A673 (cell line): ENCODE results near the gene OR2K2. TPM values are rescaled to one million over a fixed set of nuclear protein-coding genes. Genes with fewer than 3 reads are reported as not detected.
"Not testable (repeated sequence)": the region's sequence is repeated elsewhere in the genome, so short reads cannot be mapped to it uniquely, and the experiment has no call there.

Experiments
- BruUV-seq: library from RNA; stranded (reverse); fragments of 400-500 nt; replicated peaks from 2 replicates; lab custom pipeline; 2021; lab: Mats Ljungman, UMichigan
- CTCF ChIA-PET: fragments of 300-600 bp; sonication (Branson Sonifier 250); formaldehyde crosslinking; loops from one replicate; lab custom pipeline; 2022; ENCODE audit warnings: antibody characterized with exemption; lab: Charles Lee
- POLR2A ChIA-PET: fragments of 300-600 bp; sonication (Branson Sonifier 250); formaldehyde crosslinking; loops from one replicate; lab custom pipeline; 2022; ENCODE audit warnings: antibody characterized with exemption; ENCODE audit not compliant: low non-redundant PET; lab: Charles Lee
- DNase-seq: peaks from one replicate; pipeline ENCODE4 v3.0.0-alpha.2; 2015; ENCODE audit warnings: low spot score
- H3K27ac ChIP-seq: fragments of 200-600 bp; sonication (generic); 2 replicates; pipeline ENCODE4 v1.5.1; 2016; ENCODE audit warnings: mixed run types, low read depth, mild to moderate bottlenecking, mixed read lengths, antibody characterized with exemption, low read length; ENCODE audit not compliant: poor library complexity, severe bottlenecking
- H3K27me3 ChIP-seq: fragments of 200-600 bp; sonication (generic); replicated peaks from 2 replicates; pipeline ENCODE4 v1.6.1; 2017; ENCODE audit warnings: mixed run types, low read depth, mild to moderate bottlenecking, mixed read lengths, antibody characterized with exemption, low read length; ENCODE audit not compliant: insufficient read depth, poor library complexity
- H3K36me3 ChIP-seq: fragments of 200-600 bp; sonication (generic); 2 replicates; pipeline ENCODE4 v1.6.1; 2016; ENCODE audit warnings: mixed run types, mild to moderate bottlenecking, mixed read lengths, antibody characterized with exemption, low read length; ENCODE audit not compliant: insufficient read depth, poor library complexity, severe bottlenecking
- H3K4me1 ChIP-seq: fragments of 200-600 bp; sonication (generic); 2 replicates; pipeline ENCODE4 v1.6.1; 2017; ENCODE audit warnings: mixed run types, mild to moderate bottlenecking, mixed read lengths, antibody characterized with exemption, low read length; ENCODE audit not compliant: insufficient read depth, poor library complexity, severe bottlenecking
- H3K4me3 ChIP-seq: fragments of 200-600 bp; sonication (generic); 2 replicates; pipeline ENCODE4 v1.5.1; 2016; ENCODE audit warnings: low read depth, mixed run types, mild to moderate bottlenecking, mixed read lengths, low read length; ENCODE audit not compliant: poor library complexity, severe bottlenecking
- H3K9me3 ChIP-seq: fragments of 200-600 bp; sonication (generic); 2 replicates; pipeline ENCODE4 v1.6.1; 2016; ENCODE audit warnings: mixed run types, low read depth, mild to moderate bottlenecking, mixed read lengths, antibody characterized with exemption, low read length; ENCODE audit not compliant: poor library complexity, severe bottlenecking
- EZH2 ChIP-seq: fragments of 200-600 bp; sonication (generic); IDR thresholded peaks from 2 replicates; pipeline ENCODE4 v1.6.1; 2017; ENCODE audit warnings: borderline replicate concordance, low read depth, mild to moderate bottlenecking, mixed read lengths, antibody characterized with exemption, low read length; ENCODE audit not compliant: poor library complexity, severe bottlenecking
- intact Hi-C: fragments of 100-400 bp; cut with micrococcal nuclease; formaldehyde crosslinking; loops from one replicate; pipeline ENCODE4 v1.10.0; 2022; ENCODE audit not compliant: unreplicated experiment
- total RNA-seq: library from RNA; stranded (reverse); gene quantifications from 2 replicates; pipeline ENCODE4 v1.2.3, GENCODE V29; 2021
- TF ChIP-seq, protein P1 (sequence below): fragments of 300-800, 200-600 bp; sonication (generic); conservative IDR thresholded peaks from 2 replicates; pipeline ENCODE4 v1.5.1; 2017; ENCODE audit warnings: low read depth, mild to moderate bottlenecking, antibody characterized with exemption, low read length, moderate library complexity, mixed read lengths

OR2K2 gene
- total RNA-seq, 1 experiment from 2014 or later, result not detected

DNA sequence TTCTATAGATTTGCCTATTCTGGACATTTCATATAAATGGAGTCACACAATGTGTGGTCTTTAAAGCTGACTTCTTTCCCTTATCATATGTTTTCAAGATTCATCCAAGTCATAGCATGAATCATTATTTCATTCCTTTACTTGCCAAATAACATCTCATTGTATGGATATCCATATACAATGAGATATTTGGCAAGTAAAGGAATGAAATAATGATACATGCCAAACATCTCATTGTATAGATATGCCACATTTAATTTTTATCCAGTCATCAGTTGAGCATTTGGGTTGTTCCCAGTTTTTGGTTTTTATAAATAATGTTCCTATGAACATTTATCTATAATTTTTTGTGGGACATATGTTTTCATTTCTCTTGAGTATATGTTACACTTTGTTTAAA lies 20.5 kb upstream of the OR2K2 start:
- CTCF ChIA-PET, result interaction anchor here (0.6 kb wide), 1 partner anchor 1447 kb away, joined by 5 read pairs; no protein-coding TSS in a partner anchor
- Histone ChIP-seq H3K9me3 (no peaks in the 10 kb centered on the region), H3K27ac (no peak overlapping the region), H3K27me3 (no peaks in the 10 kb centered on the region), H3K4me3 (no peak overlapping the region), H3K4me1 (no peaks in the 10 kb centered on the region), H3K36me3 (no peaks in the 10 kb centered on the region)
- TF ChIP-seq, protein P1, sequence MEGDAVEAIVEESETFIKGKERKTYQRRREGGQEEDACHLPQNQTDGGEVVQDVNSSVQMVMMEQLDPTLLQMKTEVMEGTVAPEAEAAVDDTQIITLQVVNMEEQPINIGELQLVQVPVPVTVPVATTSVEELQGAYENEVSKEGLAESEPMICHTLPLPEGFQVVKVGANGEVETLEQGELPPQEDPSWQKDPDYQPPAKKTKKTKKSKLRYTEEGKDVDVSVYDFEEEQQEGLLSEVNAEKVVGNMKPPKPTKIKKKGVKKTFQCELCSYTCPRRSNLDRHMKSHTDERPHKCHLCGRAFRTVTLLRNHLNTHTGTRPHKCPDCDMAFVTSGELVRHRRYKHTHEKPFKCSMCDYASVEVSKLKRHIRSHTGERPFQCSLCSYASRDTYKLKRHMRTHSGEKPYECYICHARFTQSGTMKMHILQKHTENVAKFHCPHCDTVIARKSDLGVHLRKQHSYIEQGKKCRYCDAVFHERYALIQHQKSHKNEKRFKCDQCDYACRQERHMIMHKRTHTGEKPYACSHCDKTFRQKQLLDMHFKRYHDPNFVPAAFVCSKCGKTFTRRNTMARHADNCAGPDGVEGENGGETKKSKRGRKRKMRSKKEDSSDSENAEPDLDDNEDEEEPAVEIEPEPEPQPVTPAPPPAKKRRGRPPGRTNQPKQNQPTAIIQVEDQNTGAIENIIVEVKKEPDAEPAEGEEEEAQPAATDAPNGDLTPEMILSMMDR, result no peak
- no peak for TF ChIP-seq EZH2
- DNase-seq, result no peak
- intact Hi-C loops, result no loop called here
- BruUV-seq, result no TSS peak
- POLR2A ChIA-PET, result no interaction called here

DNA sequence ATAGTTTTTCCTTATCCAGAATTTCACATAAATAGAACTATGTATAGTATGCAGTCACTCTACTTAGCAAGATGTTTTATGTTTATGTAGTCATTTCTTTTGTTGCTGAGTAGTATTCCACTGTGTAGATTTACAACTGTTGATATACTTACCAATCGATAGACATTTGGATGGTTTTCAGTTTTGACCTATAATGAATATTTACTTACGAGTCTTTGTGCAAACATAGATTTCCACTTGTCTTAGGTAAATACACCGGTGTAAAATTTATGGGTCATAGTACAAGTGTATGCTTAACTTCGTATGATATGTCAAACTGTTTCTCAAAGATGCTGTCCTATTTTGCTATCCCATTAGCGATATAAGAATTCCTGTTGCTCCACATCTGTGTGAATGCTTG lies 19.7 kb upstream of the OR2K2 start:
- ChIA-PET CTCF (no interaction called here), POLR2A (no interaction called here)
- Histone ChIP-seq H3K36me3 (no peaks in the 10 kb centered on the region), H3K4me1 (no peaks in the 10 kb centered on the region), H3K27ac (no peak overlapping the region), H3K4me3 (no peak overlapping the region), H3K9me3 (no peaks in the 10 kb centered on the region), H3K27me3 (no peaks in the 10 kb centered on the region)
- TF ChIP-seq, protein P1, result no peak
- TF ChIP-seq EZH2, result no peak
- DNase-seq, result no peak
- no TSS peak for BruUV-seq
- intact Hi-C loops, result no loop called here

DNA sequence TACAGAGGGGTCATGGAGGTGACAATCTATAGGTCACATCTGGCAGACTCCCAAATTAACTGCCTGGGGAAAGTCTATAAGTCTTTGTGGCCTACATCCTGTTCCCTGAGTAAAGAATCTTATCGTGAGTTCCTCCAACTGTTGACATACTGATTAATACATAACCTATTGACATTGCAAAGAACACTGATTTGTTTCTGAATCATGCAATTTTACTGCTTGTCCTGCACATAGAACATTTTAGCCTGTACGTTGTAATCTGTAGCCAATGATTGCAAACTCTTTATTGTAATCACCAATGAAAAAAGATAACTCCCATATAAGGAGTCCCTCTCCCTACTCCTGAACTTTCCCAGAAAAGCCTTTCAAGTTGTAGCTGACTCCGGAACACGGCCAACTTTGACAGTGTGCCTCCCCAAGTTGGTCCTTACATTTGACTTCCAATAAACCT lies 18.8 kb upstream of the OR2K2 start:
- Histone ChIP-seq H3K9me3 (no peaks in the 10 kb centered on the region), H3K27ac (no peak overlapping the region), H3K4me1 (no peaks in the 10 kb centered on the region), H3K36me3 (no peaks in the 10 kb centered on the region), H3K27me3 (no peaks in the 10 kb centered on the region), H3K4me3 (no peak overlapping the region)
- BruUV-seq, result no TSS peak
- intact Hi-C loops, result no loop called here
- no peak for DNase-seq
- TF ChIP-seq, protein P1, result no peak
- TF ChIP-seq EZH2, result no peak
- CTCF ChIA-PET, result no interaction called here
- POLR2A ChIA-PET, result no interaction called here

DNA sequence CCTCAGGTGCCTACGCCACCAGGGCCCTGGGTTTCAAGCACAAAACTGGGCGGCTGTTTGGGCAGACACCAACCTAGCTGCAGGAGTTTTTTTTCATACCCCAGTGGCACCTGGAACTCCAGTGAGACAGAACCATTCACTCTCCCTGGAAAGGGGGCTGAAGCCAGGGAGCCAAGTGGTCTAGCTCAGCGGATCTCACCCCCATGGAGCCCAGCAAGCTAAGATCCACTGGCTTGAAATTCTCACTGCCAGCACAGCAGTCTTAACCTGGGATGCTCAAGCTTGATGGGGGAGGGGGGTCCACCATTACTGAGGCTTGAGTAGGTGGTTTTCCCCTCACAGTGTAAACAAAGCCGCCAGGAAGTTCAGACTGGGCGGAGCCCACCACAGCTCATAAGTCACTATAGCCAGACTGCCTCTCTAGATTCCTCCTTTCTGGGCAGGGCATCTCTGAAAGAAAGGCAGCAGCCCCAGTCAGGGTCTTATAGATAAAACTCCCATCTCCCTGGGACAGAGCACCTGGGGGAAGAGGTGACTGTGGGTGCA lies 4.4 kb upstream of the OR2K2 start:
- H3K9me3 ChIP-seq, POLR2A ChIA-PET, H3K27me3 ChIP-seq, H3K4me1 ChIP-seq, intact Hi-C loops, DNase-seq, H3K27ac ChIP-seq, H3K36me3 ChIP-seq, BruUV-seq, H3K4me3 ChIP-seq, CTCF ChIA-PET: not testable (repeated sequence)
